WTC11 (cell line): ENCODE results near the gene MTNR1A. TPM values are rescaled to one million over a fixed set of nuclear protein-coding genes. Genes with fewer than 3 reads are reported as not detected.
A peak's percentile ranks its signal among the peaks of the same experiment; 100 is the strongest.

Experiments
- ATAC-seq: fragments of 200-7000 bp; cut with Tn5 transposase; 2 replicates; pipeline ENCODE4 v1.10.0; 2021; ENCODE audit warnings: mild to moderate bottlenecking, moderate library complexity
- Bru-seq: library from RNA; stranded (reverse); fragments of 400-500 nt; gene quantifications from one replicate; lab custom pipeline; 2021; lab: Mats Ljungman, UMichigan
- CTCF ChIA-PET: fragments of 300-600 bp; sonication (Branson Sonifier 250); formaldehyde crosslinking; loops from one replicate; lab custom pipeline; 2021; ENCODE audit warnings: antibody characterized with exemption; lab: Charles Lee
- POLR2A ChIA-PET: fragments of 350-600 bp; sonication (Branson Sonifier 250); formaldehyde crosslinking; loops from one replicate; lab custom pipeline; 2021; ENCODE audit warnings: antibody characterized with exemption; lab: Charles Lee
- DNase-seq: peaks from one replicate; pipeline ENCODE4 v3.0.0; 2021; ENCODE audit warnings: low spot score
- H3K27ac Mint-ChIP-seq: 2 replicates; pipeline ENCODE4 v1.8.0; 2021; ENCODE audit warnings: mixed read lengths
- H3K27me3 Mint-ChIP-seq: 2 replicates; pipeline ENCODE4 v1.8.0; 2021; ENCODE audit warnings: low read depth, mild to moderate bottlenecking, moderate library complexity, mixed read lengths
- H3K36me3 Mint-ChIP-seq: 2 replicates; pipeline ENCODE4 v1.8.0; 2021; ENCODE audit warnings: mixed read lengths
- H3K4me1 Mint-ChIP-seq: 2 replicates; pipeline ENCODE4 v1.8.0; 2022; ENCODE audit warnings: mixed read lengths
- H3K4me3 Mint-ChIP-seq: 2 replicates; pipeline ENCODE4 v1.8.0; 2021; ENCODE audit warnings: mild to moderate bottlenecking, moderate library complexity, mixed read lengths
- H3K9me3 Mint-ChIP-seq: 2 replicates; pipeline ENCODE4 v1.8.0; 2021; ENCODE audit warnings: mixed read lengths
- CREM ChIP-seq: sonication (generic); formaldehyde crosslinking; IDR thresholded peaks from 2 replicates; pipeline ENCODE4 v1.8.1; 2022; ENCODE audit warnings: mild to moderate bottlenecking, missing genetic modification reagents, moderate library complexity
- ELF4 ChIP-seq: sonication (generic); formaldehyde crosslinking; IDR thresholded peaks from 2 replicates; pipeline ENCODE4 v1.8.1; 2022; ENCODE audit warnings: low read depth, mild to moderate bottlenecking, moderate library complexity, missing genetic modification reagents
- FOXP1 ChIP-seq: sonication (generic); formaldehyde crosslinking; IDR thresholded peaks from 2 replicates; pipeline ENCODE4 v1.8.0; 2022; ENCODE audit warnings: missing genetic modification reagents, mild to moderate bottlenecking, moderate library complexity, borderline replicate concordance
- HMGA2 ChIP-seq: fragments of 250-450 bp; sonication (Bioruptor Pico); IDR thresholded peaks from 2 replicates; pipeline ENCODE4 v1.4.0; 2021; ENCODE audit warnings: mild to moderate bottlenecking, moderate library complexity
- JUN ChIP-seq: sonication (generic); formaldehyde crosslinking; IDR thresholded peaks from 2 replicates; pipeline ENCODE4 v1.8.0; 2023; ENCODE audit warnings: mild to moderate bottlenecking, missing genetic modification reagents
- NFATC4 ChIP-seq: fragments of 250-450 bp; sonication (Bioruptor Pico); IDR thresholded peaks from 2 replicates; pipeline ENCODE4 v1.9.0; 2021; ENCODE audit warnings: mild to moderate bottlenecking
- NR2C2 ChIP-seq: sonication (generic); formaldehyde crosslinking; IDR thresholded peaks from 2 replicates; pipeline ENCODE4 v1.8.0; 2022; ENCODE audit warnings: mild to moderate bottlenecking, missing genetic modification reagents
- TEAD1 ChIP-seq: sonication (generic); formaldehyde crosslinking; IDR thresholded peaks from 2 replicates; pipeline ENCODE4 v1.8.0; 2022; ENCODE audit warnings: mild to moderate bottlenecking, missing genetic modification reagents
- ZNF121 ChIP-seq: sonication (generic); formaldehyde crosslinking; IDR thresholded peaks from 2 replicates; pipeline ENCODE4 v1.8.0; 2023; ENCODE audit warnings: missing genetic modification reagents
- ZNF219 ChIP-seq: sonication (generic); formaldehyde crosslinking; IDR thresholded peaks from 2 replicates; pipeline ENCODE4 v1.8.0; 2023; ENCODE audit warnings: missing genetic modification reagents, mild to moderate bottlenecking, borderline replicate concordance
- ZNF423 ChIP-seq: fragments of 250-450 bp; sonication (Bioruptor Pico); IDR thresholded peaks from 2 replicates; pipeline ENCODE4 v2.1.2; 2022; ENCODE audit warnings: mild to moderate bottlenecking, moderate library complexity
- long read RNA-seq, 3 experiments: library from RNA in 1 of 3; library from capped mRNA in 1 of 3; library from polyadenylated mRNA in 1 of 3; unstranded in 2 of 3; stranded (forward) in 1 of 3; transcript quantifications; one replicate each; pipeline ENCODE4 v2.0.0, GENCODE V29; 2021
- total RNA-seq: library from RNA; stranded (reverse); gene quantifications from 3 replicates; pipeline ENCODE4 v1.2.3, GENCODE V29; 2021
- TF ChIP-seq, protein P1 (sequence below): fragments of 200-600 bp; IDR thresholded peaks from 2 replicates; pipeline ENCODE4 v1.8.0; 2022; ENCODE audit warnings: antibody characterized with exemption
- TF ChIP-seq, protein P2 (sequence below): sonication (generic); formaldehyde crosslinking; IDR thresholded peaks from 2 replicates; pipeline ENCODE4 v1.8.1; 2023; ENCODE audit warnings: mild to moderate bottlenecking, moderate library complexity, missing genetic modification reagents
- TF ChIP-seq, protein P3 (sequence below): sonication (generic); formaldehyde crosslinking; IDR thresholded peaks from 2 replicates; pipeline ENCODE4 v1.8.0; 2022; ENCODE audit warnings: missing genetic modification reagents
- TF ChIP-seq, protein P4 (sequence below): sonication (generic); formaldehyde crosslinking; IDR thresholded peaks from 2 replicates; pipeline ENCODE4 v1.8.0; 2023; ENCODE audit warnings: missing genetic modification reagents, mild to moderate bottlenecking, borderline replicate concordance
- TF ChIP-seq, protein P5 (sequence below): sonication (generic); formaldehyde crosslinking; IDR thresholded peaks from 2 replicates; pipeline ENCODE4 v1.8.0; 2022; ENCODE audit warnings: mild to moderate bottlenecking, missing genetic modification reagents
- TF ChIP-seq, protein P6 (sequence below): sonication (generic); formaldehyde crosslinking; IDR thresholded peaks from 2 replicates; pipeline ENCODE4 v1.8.0; 2022; ENCODE audit warnings: mild to moderate bottlenecking, missing genetic modification reagents

The MTNR1A gene
- total RNA-seq (0.73 to 1.0 TPM (median 0.73 TPM) in 3 replicates), Bru-seq, nascent RNA (percentile 40 among the genes with signal in this experiment)
- long read RNA-seq, experiment 1 = 0 reads
- long read RNA-seq, experiment 2 = 0 reads
- long read RNA-seq, experiment 3 = 0 reads

DNA sequence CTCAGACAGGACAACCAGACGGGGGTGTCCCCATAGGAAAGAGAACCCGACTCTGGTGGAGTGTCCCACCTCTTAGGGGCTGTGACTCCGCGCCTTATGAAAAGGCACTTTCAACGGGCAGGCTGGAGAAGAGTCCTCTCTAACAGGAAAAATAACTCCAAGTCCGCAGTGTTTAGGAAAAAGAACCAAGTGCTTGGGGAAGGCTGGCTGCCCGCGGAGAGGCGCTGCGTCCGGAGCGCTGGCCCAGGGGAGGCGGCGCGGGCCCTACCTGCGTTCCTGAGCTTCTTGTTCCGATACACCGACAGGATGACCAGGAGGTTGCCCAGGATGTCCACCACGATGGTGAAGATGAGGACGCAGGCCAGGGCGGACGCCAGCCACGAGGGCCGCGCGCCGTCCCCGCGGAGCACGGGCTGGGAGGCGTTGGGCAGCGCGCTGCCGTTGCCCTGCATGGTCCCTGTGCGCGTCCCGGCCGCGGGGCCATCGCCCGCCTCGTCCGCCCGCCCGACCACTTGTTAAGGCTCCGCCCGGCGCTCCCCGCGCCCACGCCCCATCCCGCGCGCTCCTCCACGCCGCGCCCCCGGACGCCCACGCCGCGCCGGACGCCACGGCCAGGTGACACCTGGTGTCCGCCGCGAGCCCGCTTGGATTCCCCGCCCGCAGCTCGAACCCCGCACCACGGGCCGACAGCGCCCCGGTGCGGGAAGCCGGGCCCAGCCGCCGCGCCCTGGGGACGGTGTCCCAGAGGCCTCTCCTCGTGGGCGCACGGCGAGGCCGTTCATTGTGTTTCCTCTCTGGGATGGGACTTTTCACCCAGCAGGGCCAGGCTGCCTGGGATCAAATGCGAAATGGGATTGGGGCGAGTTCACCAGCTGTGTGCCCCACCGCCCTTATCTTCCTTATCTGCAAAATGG is at the start of gene MTNR1A:
MTNR1A (minus strand) TSS at position 654 of the 914 bp plus-strand sequence; CDS start at position 452, 202 bp downstream.
- no peak for TF ChIP-seq NFATC4 (CRISPR knock-in tag)
- no peak for TF ChIP-seq HMGA2 (CRISPR knock-in tag)
- TF ChIP-seq, protein P1, sequence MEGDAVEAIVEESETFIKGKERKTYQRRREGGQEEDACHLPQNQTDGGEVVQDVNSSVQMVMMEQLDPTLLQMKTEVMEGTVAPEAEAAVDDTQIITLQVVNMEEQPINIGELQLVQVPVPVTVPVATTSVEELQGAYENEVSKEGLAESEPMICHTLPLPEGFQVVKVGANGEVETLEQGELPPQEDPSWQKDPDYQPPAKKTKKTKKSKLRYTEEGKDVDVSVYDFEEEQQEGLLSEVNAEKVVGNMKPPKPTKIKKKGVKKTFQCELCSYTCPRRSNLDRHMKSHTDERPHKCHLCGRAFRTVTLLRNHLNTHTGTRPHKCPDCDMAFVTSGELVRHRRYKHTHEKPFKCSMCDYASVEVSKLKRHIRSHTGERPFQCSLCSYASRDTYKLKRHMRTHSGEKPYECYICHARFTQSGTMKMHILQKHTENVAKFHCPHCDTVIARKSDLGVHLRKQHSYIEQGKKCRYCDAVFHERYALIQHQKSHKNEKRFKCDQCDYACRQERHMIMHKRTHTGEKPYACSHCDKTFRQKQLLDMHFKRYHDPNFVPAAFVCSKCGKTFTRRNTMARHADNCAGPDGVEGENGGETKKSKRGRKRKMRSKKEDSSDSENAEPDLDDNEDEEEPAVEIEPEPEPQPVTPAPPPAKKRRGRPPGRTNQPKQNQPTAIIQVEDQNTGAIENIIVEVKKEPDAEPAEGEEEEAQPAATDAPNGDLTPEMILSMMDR = 0 out of 2 replicates have a peak, but pooled peaks have one; percentile 19
- no peak for TF ChIP-seq NR2C2
- TF ChIP-seq ZNF219 (CRISPR knock-in tag) = peak; percentile 62; the same call in 1 of the 2 replicates
- TF ChIP-seq JUN (CRISPR knock-in tag) = peak; percentile 22; the same call in 1 of the 2 replicates
- peak; percentile 64; the same call in 1 of the 2 replicates for TF ChIP-seq TEAD1 (CRISPR knock-in tag)
- TF ChIP-seq, protein P2, sequence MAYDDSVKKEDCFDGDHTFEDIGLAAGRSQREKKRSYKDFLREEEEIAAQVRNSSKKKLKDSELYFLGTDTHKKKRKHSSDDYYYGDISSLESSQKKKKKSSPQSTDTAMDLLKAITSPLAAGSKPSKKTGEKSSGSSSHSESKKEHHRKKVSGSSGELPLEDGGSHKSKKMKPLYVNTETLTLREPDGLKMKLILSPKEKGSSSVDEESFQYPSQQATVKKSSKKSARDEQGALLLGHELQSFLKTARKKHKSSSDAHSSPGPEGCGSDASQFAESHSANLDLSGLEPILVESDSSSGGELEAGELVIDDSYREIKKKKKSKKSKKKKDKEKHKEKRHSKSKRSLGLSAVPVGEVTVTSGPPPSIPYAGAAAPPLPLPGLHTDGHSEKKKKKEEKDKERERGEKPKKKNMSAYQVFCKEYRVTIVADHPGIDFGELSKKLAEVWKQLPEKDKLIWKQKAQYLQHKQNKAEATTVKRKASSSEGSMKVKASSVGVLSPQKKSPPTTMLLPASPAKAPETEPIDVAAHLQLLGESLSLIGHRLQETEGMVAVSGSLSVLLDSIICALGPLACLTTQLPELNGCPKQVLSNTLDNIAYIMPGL (CRISPR knock-in tag) = peak; percentile 90
- TF ChIP-seq ZNF121 = 0 out of 2 replicates have a peak, but pooled peaks have one; percentile 14
- TF ChIP-seq ZNF423 (CRISPR knock-in tag) = peak; percentile 47; the same call in 1 of the 2 replicates
- TF ChIP-seq, protein P3, sequence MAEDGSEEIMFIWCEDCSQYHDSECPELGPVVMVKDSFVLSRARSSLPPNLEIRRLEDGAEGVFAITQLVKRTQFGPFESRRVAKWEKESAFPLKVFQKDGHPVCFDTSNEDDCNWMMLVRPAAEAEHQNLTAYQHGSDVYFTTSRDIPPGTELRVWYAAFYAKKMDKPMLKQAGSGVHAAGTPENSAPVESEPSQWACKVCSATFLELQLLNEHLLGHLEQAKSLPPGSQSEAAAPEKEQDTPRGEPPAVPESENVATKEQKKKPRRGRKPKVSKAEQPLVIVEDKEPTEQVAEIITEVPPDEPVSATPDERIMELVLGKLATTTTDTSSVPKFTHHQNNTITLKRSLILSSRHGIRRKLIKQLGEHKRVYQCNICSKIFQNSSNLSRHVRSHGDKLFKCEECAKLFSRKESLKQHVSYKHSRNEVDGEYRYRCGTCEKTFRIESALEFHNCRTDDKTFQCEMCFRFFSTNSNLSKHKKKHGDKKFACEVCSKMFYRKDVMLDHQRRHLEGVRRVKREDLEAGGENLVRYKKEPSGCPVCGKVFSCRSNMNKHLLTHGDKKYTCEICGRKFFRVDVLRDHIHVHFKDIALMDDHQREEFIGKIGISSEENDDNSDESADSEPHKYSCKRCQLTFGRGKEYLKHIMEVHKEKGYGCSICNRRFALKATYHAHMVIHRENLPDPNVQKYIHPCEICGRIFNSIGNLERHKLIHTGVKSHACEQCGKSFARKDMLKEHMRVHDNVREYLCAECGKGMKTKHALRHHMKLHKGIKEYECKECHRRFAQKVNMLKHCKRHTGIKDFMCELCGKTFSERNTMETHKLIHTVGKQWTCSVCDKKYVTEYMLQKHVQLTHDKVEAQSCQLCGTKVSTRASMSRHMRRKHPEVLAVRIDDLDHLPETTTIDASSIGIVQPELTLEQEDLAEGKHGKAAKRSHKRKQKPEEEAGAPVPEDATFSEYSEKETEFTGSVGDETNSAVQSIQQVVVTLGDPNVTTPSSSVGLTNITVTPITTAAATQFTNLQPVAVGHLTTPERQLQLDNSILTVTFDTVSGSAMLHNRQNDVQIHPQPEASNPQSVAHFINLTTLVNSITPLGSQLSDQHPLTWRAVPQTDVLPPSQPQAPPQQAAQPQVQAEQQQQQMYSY (CRISPR knock-in tag) = no peak
- TF ChIP-seq, protein P4, sequence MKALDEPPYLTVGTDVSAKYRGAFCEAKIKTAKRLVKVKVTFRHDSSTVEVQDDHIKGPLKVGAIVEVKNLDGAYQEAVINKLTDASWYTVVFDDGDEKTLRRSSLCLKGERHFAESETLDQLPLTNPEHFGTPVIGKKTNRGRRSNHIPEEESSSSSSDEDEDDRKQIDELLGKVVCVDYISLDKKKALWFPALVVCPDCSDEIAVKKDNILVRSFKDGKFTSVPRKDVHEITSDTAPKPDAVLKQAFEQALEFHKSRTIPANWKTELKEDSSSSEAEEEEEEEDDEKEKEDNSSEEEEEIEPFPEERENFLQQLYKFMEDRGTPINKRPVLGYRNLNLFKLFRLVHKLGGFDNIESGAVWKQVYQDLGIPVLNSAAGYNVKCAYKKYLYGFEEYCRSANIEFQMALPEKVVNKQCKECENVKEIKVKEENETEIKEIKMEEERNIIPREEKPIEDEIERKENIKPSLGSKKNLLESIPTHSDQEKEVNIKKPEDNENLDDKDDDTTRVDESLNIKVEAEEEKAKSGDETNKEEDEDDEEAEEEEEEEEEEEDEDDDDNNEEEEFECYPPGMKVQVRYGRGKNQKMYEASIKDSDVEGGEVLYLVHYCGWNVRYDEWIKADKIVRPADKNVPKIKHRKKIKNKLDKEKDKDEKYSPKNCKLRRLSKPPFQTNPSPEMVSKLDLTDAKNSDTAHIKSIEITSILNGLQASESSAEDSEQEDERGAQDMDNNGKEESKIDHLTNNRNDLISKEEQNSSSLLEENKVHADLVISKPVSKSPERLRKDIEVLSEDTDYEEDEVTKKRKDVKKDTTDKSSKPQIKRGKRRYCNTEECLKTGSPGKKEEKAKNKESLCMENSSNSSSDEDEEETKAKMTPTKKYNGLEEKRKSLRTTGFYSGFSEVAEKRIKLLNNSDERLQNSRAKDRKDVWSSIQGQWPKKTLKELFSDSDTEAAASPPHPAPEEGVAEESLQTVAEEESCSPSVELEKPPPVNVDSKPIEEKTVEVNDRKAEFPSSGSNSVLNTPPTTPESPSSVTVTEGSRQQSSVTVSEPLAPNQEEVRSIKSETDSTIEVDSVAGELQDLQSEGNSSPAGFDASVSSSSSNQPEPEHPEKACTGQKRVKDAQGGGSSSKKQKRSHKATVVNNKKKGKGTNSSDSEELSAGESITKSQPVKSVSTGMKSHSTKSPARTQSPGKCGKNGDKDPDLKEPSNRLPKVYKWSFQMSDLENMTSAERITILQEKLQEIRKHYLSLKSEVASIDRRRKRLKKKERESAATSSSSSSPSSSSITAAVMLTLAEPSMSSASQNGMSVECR (CRISPR knock-in tag) = peak; percentile 67; the same call in 1 of the 2 replicates
- peak; percentile 45; the same call in 1 of the 2 replicates for TF ChIP-seq ELF4 (CRISPR knock-in tag)
- TF ChIP-seq, protein P5, sequence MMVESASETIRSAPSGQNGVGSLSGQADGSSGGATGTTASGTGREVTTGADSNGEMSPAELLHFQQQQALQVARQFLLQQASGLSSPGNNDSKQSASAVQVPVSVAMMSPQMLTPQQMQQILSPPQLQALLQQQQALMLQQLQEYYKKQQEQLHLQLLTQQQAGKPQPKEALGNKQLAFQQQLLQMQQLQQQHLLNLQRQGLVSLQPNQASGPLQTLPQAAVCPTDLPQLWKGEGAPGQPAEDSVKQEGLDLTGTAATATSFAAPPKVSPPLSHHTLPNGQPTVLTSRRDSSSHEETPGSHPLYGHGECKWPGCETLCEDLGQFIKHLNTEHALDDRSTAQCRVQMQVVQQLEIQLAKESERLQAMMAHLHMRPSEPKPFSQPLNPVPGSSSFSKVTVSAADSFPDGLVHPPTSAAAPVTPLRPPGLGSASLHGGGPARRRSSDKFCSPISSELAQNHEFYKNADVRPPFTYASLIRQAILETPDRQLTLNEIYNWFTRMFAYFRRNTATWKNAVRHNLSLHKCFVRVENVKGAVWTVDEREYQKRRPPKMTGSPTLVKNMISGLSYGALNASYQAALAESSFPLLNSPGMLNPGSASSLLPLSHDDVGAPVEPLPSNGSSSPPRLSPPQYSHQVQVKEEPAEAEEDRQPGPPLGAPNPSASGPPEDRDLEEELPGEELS (CRISPR knock-in tag) = peak; percentile 21; the same call in 1 of the 2 replicates
- TF ChIP-seq CREM = 0 out of 2 replicates have a peak, but pooled peaks have one; percentile 32
- TF ChIP-seq FOXP1 (CRISPR knock-in tag) = peak; percentile 77; the same call in 1 of the 2 replicates
- TF ChIP-seq, protein P6, sequence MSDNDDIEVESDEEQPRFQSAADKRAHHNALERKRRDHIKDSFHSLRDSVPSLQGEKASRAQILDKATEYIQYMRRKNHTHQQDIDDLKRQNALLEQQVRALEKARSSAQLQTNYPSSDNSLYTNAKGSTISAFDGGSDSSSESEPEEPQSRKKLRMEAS (CRISPR knock-in tag) = peak; percentile 68
- DNase-seq = peak; percentile 70
- ChIA-PET POLR2A (no interaction called here), CTCF (interaction anchor here (0.6 to 2.7 kb wide), 9 partner anchors 17 to 532 kb away, joined by 3 to 15 read pairs (median 5); no protein-coding TSS in a partner anchor)
- peak within 1 kb of the TSS; percentile 78 for H3K4me3 Mint-ChIP-seq
- peak; percentile 75 for ATAC-seq
- peaks cover 5% of the 10 kb centered on the region for H3K9me3 Mint-ChIP-seq
- H3K4me1 Mint-ChIP-seq = peaks cover 11% of the 10 kb centered on the region
- no peak within 1 kb of the TSS for H3K27ac Mint-ChIP-seq
- H3K27me3 Mint-ChIP-seq = peaks cover 15% of the 10 kb centered on the region
- no peaks in the 10 kb centered on the region for H3K36me3 Mint-ChIP-seq
